ENCODE measurements around the gene TMEM30B. TPM values are rescaled to one million over a fixed set of nuclear protein-coding genes. Genes with fewer than 3 reads are reported as not detected.

TMEM30B gene
- total and polyA plus RNA-seq, 10 of the 15 experiments (the other 5 are each of a cell fraction or from before 2014, with no cell fraction given) = 0.10 TPM; not detected in 9

GRCh38 chr14:61268812-61269211, 12.3 kb downstream of the TMEM30B start:
- Histone ChIP-seq H3K4me1 (ENCODE audit: control insufficient read depth, insufficient read depth, low read length) (no peaks in the 10 kb centered on the region), H3K4me2 (ENCODE audit: control insufficient read depth, insufficient read depth) (no peak overlapping the region), H3K9ac (ENCODE audit: control insufficient read depth, insufficient read depth, low read length) (no peak overlapping the region), H3K27ac (ENCODE audit: control insufficient read depth, insufficient read depth) (no peak overlapping the region), H3K27me3 (replicated peaks in 1 of 2; ENCODE audit: control insufficient read depth in 2 of 2, insufficient read depth in 2 of 2, low read length in 1 of 2) (peaks cover 0 to 5% of the 10 kb centered on the region in 2 experiments; a peak in 1 of 4 replicates), H3K79me2 (ENCODE audit: control insufficient read depth, insufficient read depth, low read length) (no peaks in the 10 kb centered on the region), H2AFZ (ENCODE audit: control insufficient read depth, low read depth, low read length) (no peak overlapping the region), H3K9me3 (replicated peaks; ENCODE audit: control insufficient read depth, insufficient read depth, low read length) (no peaks in the 10 kb centered on the region), H3K36me3 (ENCODE audit: control insufficient read depth in 2 of 2, insufficient read depth in 2 of 2, low read length in 1 of 2) (no peaks in the 10 kb centered on the region), H3K4me3 (no peak overlapping the region), H4K20me1 (ENCODE audit: control insufficient read depth, insufficient read depth) (no peaks in the 10 kb centered on the region)
- ATAC-seq (no peak), DNase-seq (ENCODE audit: low read depth, low spot score) (no peak), FAIRE-seq (no peak)
- 0% methylated on average over 1 of the region's 1 CpG for WGBS (ENCODE audit: insufficient coverage, insufficient replicate concordance, low lambda C conversion rate, missing lambda C conversion rate)
- TF ChIP-seq RAD21 (IDR thresholded peaks at IDR 0.05; ENCODE audit: insufficient read depth, low read depth, low read length) = no peak
- no peak for TF ChIP-seq CHD4 (IDR thresholded peaks at IDR 0.05)
- TF ChIP-seq CEBPB (IDR thresholded peaks at IDR 0.05; ENCODE audit: borderline replicate concordance in 1 of 2, low read depth in 2 of 2, low read length in 2 of 2) = no peak
- TF ChIP-seq, protein P1, sequence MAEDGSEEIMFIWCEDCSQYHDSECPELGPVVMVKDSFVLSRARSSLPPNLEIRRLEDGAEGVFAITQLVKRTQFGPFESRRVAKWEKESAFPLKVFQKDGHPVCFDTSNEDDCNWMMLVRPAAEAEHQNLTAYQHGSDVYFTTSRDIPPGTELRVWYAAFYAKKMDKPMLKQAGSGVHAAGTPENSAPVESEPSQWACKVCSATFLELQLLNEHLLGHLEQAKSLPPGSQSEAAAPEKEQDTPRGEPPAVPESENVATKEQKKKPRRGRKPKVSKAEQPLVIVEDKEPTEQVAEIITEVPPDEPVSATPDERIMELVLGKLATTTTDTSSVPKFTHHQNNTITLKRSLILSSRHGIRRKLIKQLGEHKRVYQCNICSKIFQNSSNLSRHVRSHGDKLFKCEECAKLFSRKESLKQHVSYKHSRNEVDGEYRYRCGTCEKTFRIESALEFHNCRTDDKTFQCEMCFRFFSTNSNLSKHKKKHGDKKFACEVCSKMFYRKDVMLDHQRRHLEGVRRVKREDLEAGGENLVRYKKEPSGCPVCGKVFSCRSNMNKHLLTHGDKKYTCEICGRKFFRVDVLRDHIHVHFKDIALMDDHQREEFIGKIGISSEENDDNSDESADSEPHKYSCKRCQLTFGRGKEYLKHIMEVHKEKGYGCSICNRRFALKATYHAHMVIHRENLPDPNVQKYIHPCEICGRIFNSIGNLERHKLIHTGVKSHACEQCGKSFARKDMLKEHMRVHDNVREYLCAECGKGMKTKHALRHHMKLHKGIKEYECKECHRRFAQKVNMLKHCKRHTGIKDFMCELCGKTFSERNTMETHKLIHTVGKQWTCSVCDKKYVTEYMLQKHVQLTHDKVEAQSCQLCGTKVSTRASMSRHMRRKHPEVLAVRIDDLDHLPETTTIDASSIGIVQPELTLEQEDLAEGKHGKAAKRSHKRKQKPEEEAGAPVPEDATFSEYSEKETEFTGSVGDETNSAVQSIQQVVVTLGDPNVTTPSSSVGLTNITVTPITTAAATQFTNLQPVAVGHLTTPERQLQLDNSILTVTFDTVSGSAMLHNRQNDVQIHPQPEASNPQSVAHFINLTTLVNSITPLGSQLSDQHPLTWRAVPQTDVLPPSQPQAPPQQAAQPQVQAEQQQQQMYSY (CRISPR knock-in tag; IDR thresholded peaks at IDR 0.05) = no peak
- TF ChIP-seq, protein P2, sequence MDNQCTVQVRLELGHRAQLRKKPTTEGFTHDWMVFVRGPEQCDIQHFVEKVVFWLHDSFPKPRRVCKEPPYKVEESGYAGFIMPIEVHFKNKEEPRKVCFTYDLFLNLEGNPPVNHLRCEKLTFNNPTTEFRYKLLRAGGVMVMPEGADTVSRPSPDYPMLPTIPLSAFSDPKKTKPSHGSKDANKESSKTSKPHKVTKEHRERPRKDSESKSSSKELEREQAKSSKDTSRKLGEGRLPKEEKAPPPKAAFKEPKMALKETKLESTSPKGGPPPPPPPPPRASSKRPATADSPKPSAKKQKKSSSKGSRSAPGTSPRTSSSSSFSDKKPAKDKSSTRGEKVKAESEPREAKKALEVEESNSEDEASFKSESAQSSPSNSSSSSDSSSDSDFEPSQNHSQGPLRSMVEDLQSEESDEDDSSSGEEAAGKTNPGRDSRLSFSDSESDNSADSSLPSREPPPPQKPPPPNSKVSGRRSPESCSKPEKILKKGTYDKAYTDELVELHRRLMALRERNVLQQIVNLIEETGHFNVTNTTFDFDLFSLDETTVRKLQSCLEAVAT (IDR thresholded peaks at IDR 0.05) = no peak
- in situ Hi-C loops (cut with MboI) = no loop called here
- POLR2A ChIA-PET = no interaction called here
- BruUV-seq (replicated peaks) = no TSS peak
- CTCF ChIA-PET = interaction anchor here (0.5 to 5.3 kb wide), 21 partner anchors 8 to 1334 kb away, joined by 3 to 83 read pairs (median 3); partner anchors contain the start of gene TMEM30B
- SMC1A ChIA-PET (ENCODE audit: uncharacterized antibody, unreplicated experiment) = interaction anchor here (0.5 to 1.9 kb wide), 10 partner anchors 9 to 948 kb away, joined by 3 to 13 read pairs (median 3); no protein-coding TSS in a partner anchor
- intact Hi-C loops (cut with micrococcal nuclease; ENCODE audit: unreplicated experiment) = loop anchor here (1.0 to 5.0 kb wide), 2 partner anchors 17 to 568 kb away; no protein-coding TSS in a partner anchor
- RAD21 ChIA-PET (ENCODE audit: unreplicated experiment) = interaction anchor here (0.6 to 2.9 kb wide), 5 partner anchors 17 to 858 kb away, joined by 3 to 16 read pairs (median 6); no protein-coding TSS in a partner anchor
